HG03095 (cell line): ENCODE results near the gene SEC16A.

Experiments used
- ATAC-seq: cut with Tn5 transposase; IDR thresholded peaks from one replicate; pipeline ENCODE4 v1.9.1; 2021; ENCODE audit warnings: moderate library complexity; ENCODE audit not compliant: unreplicated experiment

Gene SEC16A, protein sequence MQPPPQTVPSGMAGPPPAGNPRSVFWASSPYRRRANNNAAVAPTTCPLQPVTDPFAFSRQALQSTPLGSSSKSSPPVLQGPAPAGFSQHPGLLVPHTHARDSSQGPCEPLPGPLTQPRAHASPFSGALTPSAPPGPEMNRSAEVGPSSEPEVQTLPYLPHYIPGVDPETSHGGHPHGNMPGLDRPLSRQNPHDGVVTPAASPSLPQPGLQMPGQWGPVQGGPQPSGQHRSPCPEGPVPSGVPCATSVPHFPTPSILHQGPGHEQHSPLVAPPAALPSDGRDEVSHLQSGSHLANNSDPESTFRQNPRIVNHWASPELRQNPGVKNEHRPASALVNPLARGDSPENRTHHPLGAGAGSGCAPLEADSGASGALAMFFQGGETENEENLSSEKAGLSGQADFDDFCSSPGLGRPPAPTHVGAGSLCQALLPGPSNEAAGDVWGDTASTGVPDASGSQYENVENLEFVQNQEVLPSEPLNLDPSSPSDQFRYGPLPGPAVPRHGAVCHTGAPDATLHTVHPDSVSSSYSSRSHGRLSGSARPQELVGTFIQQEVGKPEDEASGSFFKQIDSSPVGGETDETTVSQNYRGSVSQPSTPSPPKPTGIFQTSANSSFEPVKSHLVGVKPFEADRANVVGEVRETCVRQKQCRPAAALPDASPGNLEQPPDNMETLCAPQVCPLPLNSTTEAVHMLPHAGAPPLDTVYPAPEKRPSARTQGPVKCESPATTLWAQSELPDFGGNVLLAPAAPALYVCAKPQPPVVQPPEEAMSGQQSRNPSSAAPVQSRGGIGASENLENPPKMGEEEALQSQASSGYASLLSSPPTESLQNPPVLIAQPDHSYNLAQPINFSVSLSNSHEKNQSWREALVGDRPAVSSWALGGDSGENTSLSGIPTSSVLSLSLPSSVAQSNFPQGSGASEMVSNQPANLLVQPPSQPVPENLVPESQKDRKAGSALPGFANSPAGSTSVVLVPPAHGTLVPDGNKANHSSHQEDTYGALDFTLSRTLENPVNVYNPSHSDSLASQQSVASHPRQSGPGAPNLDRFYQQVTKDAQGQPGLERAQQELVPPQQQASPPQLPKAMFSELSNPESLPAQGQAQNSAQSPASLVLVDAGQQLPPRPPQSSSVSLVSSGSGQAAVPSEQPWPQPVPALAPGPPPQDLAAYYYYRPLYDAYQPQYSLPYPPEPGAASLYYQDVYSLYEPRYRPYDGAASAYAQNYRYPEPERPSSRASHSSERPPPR (N-terminal part only)

GRCh38 chr9:136482793-136483588 lies at the start of gene SEC16A:
SEC16A (minus strand) TSS chr9:136483040; CDS start chr9:136477615, 5,425 bp downstream.
- ATAC-seq, result peak; percentile 41

DNA sequence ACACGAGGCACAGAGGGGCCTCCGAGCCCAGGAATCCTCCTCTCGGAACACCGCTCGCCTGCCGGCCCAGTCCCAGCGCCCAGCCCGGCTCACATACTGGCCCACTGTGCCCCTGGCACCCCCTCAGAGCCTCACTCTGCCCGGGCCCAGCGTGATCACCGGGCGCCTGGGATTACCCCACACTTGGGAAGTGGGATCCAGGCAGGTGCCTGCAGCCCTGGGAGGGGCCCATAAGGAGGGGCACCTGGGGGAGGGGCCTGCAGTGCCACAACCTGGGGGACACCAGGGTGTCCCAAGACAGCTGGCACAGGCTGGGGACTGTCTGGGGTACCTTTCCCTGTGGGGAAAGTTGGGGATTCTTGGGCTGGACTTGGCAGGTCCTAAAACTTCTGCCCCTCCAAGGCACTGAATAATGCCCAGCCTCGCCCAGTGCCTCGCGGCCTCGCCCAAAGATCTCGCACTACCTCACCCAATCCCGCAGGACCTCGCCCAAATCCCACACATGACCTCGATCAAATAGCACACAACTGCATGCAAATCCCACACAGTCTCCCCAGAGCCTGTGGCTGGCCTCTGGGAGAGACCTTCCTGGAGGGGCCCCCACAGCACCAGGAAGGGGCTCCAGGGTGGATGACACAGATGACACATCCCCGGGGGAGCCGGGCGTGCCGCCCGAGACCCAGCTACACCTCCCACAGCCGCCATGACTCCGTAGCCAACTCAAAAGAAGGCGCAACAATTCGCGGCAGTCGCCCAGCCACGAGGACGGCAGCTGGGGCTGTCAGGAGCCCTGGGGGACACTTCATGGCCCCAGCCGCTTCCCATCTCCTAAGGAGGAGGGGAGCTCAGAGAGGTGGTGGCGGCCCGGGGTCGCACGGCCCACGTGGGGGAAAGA lies 49.3 kb upstream of the SEC16A start:
- no peak for ATAC-seq

DNA sequence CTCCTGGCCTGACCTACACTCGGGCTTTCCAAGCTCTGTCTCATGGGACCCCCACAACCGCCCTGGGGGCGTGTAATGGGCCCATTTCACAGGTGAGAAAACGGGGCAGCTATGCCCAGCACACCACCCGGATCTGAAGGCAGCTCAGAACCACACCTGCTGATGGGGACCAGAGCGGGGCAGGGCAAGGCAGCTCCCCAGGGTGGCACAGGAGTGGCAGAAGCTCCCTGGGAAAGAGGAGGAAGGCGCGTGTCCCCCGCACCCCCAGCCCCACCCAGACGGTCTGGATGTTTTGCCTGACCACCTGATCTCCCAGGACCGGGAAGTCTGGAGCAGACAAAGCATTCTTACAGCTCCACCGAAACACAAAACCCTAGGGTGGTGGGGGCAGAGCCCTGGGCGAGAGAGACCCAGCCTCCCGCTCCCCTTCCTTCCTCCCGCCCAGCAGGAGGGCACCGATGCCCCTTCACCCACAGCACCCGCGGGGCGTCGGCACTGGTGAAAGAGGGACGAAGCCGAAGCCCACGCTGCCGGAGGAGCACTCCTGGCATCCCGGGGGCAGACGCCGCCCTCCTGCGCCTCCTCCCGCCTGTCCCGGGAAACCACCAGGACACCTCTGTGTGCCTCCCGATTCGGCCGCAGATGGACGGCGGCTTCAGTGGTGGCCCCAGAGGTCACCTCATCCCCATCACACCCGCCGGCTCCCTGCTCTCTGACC lies 48.5 kb upstream of the SEC16A start:
- no peak for ATAC-seq

- ATAC-seq, result no peak
Observed at GRCh38 chr9:136530461-136531089, 47.7 kb upstream of the SEC16A start.

- ATAC-seq, result no peak
Observed at GRCh38 chr9:136529516-136530460, 46.9 kb upstream of the SEC16A start.

DNA sequence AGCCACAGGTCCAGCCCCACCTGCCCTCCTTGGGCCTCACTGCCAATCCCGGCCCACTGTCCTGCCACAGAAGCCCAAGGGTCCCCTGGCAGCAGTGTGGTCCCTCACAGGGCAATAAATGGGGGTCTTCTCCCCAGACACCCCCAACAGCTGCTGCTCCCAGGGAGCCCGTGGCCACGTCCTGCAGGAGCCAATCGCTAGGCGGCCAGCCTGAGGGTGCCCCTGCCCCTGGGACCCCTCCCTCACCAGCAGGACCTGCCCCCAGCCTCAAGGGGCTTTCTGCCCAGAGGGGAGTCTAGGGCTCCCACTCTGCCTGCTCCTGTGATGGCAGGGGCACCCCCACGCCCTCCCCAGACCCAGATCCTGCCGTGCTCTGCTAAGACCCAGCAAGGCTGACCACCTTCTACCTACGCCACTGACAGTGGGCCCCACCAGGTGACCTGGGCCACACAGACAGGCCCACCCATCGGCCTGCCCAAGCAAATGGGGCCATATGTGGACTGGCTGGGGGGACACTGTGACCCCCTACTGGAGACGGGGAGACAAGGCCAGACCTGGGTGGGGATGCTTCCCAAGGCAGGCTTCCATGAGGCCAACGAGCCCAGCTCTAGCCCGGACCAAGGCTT lies 46.0 kb upstream of the SEC16A start:
- no peak for ATAC-seq

DNA sequence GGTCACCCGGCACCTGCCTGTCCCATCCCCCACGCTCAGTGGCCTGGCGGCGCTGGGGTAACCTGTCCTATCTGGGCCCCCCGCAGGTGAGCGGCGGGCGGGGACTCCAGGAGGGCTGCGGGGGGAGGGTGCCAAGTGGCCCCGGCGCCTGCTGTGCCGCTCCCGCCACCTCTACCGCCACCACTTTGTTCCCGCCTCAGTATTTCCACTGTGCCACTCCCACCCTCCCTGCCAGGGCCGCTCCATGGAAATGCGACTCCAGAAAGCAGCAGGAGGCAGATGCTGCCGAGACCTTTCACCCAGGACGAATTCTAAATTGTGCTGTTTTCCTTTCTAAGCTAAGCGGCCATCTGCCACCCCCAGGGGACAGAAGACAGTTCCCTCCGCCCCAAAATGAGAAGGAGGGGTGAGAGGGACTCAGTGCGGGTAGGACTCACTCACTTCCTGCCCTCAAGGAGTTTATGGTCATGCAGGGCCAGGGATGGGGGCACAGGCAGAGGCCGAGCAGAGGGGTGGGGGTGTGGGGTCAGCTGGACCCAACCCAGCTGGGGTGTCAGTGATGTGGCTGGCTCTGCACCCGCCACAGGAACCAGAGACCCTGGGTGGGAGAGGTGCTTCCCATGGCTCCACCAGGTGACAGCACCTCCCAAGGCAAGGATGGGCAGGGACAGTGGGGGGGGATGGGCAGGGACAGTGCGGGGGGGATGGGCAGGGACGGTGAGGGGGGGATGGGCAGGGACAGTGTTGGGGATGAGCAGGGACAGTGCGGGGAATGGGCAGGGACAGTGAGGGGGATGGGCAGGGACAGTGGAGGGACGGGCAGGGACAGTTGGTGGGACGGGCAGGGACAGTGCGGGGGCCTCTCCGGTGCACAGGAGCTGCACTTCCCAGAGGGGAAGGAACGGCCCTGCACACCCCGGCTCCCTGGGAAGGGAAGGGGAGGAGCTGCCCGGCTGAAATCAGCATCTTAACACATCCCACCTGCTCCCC lies 45.2 kb upstream of the SEC16A start:
- no peak for ATAC-seq

DNA sequence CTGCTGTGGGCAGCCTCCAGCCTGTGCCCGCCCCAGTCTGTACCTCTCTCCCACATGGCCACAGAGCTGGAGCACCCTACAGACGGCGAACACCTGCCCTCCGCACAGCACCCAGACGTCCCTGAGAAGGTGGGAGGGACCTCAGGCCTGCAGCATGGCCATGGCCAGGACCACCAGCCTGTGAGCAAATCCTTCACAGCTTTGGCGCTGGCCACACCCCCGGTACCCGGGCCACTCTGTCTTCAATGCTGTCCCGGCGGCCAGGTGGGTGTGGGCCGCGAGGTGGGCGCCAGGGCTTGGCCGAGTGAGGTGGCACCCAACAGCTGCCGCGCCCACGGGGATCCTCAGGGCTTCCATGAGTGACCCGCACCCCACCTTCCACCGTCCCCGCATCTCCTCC lies 44.3 kb upstream of the SEC16A start:
- ATAC-seq, result no peak

GRCh38 chr9:136526625-136527066 lies 43.8 kb upstream of the SEC16A start:
- no peak for ATAC-seq

DNA sequence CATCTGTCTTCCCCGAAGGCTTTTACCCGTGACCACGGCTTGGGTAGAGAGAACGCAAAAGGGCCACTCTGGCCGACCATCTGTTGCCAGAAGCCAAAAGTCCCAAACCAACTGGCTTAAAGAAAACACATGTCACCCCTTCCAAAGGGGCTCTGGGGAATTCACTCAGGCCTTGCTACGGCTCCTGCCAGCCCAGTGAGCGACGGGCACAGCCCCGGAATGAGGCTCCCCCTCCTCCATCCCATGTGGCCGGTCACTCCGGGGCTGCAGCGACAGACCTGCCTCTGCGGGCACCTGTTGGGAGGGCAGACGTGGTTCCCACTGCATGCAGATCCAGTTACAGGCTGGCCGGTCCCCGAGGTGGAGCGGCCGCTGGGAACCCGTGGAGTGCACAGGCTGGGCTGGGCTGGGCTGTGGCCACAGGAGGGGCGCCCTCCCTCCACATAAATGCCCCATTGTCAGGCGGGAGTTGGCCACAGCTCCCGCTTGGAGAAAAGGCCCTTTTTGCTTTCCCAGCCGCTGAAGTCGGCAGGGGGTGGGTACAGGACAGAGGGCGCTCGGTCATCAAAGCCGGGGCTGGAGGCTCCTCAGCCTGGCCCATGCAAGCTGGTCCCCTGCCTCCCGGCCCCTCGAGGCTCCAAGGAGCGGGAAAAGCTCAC lies 43.1 kb upstream of the SEC16A start:
- ATAC-seq, result no peak

DNA sequence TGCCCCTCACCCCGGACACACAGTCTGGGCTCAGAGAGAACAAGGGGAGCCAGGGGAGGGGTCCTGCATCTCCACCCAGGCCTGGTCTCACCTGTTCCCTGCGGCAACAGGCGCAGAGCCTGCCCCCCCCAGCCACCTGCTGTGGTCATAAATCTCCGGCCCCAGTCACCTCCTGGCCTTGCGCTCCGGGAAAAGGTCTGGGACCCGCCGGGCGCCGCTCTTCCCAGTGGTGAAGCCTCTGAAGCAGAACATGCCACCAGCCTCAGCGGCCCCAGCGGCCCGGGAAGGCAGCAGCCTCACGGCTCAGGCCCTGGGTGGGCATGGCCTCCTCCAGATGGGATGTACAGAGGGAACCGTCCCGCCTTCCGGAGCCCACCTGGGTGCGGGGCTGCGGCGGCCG lies 42.4 kb upstream of the SEC16A start:
- no peak for ATAC-seq

- ATAC-seq, result no peak
Observed at GRCh38 chr9:136522314-136523237, 39.7 kb upstream of the SEC16A start.

DNA sequence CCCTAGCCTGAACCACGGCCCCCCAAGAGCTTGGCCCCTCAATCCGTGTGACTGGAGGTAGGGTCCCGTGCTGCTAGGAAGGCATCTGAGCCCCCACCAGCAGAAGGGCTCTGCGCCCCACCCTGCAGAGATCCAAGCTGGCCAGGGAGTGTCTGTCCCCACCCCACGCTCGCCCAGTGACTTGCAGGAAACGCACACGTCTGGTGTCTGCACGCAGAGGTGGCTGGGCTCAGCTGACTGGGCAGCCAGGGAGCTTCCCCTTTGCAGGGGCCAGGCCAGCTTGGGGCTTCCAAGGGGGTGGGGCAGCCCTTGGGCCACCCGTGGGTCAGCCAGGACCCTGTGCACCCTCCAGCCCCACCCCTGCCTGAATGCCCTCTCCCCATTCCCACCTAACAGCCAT lies 38.7 kb upstream of the SEC16A start:
- ATAC-seq, result no peak

- ATAC-seq, result no peak
Observed at GRCh38 chr9:136520053-136520540, 37.3 kb upstream of the SEC16A start.
